Measurements from ENCODE around the gene ITIH4.

The ITIH4 gene

DNA sequence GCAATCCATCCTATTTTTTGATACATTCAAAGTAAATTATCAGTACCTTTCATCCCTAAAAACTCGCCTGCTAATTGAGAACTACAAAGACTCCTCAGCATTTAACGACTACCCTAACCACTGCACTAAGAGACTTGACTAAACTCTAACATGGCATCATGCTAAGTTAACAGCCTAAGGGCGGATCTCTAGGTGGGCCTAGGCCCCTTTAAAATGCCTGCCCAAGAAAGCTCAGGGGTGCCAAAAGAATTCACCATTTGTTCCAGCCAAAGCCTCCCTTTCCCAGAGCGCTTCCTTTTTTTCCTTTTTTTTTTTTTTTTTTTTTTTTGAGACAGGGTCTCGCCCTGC, 59.2 kb downstream of the ITIH4 start:
- no peak for DNase-seq (ENCODE audit: low read depth in 2 of 2, low spot score in 1 of 2)

GRCh38 chr3:52770496-52771333, 59.8 kb downstream of the ITIH4 start, which contains the start of gene NEK4:
Gene NEK4 (minus strand): TSS chr3:52770940. CDS start chr3:52770746, 194 bp downstream.
- DNase-seq (ENCODE audit: low read depth in 2 of 2, low spot score in 1 of 2), result peak; percentile 52 to 72

- DNase-seq (ENCODE audit: low read depth in 2 of 2, low spot score in 1 of 2), result no peak
Observed at GRCh38 chr3:52769786-52770455, 60.6 kb downstream of the ITIH4 start.

GRCh38 chr3:52763466-52763865, 67.0 kb downstream of the ITIH4 start:
- no peak for DNase-seq (ENCODE audit: low read depth in 2 of 2, low spot score in 1 of 2)
